ENCODE data around the gene RAPGEF1. TPM values are rescaled to one million over a fixed set of nuclear protein-coding genes. Genes with fewer than 3 reads are reported as not detected.

RAPGEF1 gene
- total and polyA plus RNA-seq, 9 of the 15 experiments (the other 6 are each of a cell fraction or from before 2014, with no cell fraction given), result 0.06 to 44.1 (median 19.9) TPM

DNA sequence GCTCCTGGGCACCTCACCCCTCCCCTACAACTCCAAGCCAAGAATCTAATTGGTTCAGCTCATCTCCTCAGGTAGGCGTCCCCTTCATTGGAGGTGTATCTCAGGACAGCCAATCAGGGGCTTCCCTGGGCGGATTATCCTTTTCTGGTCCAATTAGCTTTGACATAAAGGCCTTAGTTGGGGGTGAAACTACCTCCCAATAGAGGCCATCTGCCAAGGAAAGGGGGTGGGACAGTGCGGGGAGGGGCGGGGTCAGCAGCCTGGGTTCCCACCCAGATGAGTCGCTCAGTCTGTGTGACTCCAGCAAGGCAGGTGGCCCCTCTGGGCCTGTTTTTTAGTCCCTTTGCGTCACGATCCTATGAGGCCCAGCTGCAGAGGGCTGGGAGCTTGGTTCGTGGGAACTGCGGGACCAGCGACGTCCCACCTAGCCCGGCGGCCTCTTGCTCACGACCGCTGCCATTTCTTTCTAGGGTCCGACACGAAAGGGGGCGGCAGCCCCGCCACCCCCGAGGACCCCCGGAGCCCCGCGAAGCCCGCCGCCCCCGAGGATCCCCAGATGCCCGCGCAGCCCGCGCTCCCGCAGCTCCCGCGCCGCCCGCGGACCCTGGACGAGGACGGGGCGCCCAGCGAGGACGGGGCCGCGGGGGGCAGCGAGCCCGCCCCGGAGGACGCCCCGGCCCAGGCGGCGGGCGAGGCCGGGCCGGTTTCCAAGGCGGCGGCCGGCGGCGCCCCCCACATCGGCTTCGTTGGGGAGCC lies 185.6 kb downstream of the RAPGEF1 start:
- Histone ChIP-seq H3K4me3 (no peak overlapping the region), H3K27ac (ENCODE audit: extremely low read depth, low read depth, low read length) (no peak overlapping the region), H4K20me1 (replicated peaks; ENCODE audit: control insufficient read depth, insufficient read depth, low read length) (no peaks in the 10 kb centered on the region), H3K9ac (ENCODE audit: insufficient read depth in 1 of 2, low read depth in 2 of 2, low read length in 2 of 2) (no peak overlapping the region), H3K27me3 (ENCODE audit: control insufficient read depth in 2 of 2, insufficient read depth in 2 of 2, low read length in 2 of 2) (peaks cover 11% of the 10 kb centered on the region in 2 experiments; a peak in 3 of 5 replicates), H3K4me1 (replicated peaks in 1 of 2; ENCODE audit: control insufficient read depth in 2 of 2, insufficient read depth in 2 of 2, low read length in 2 of 2) (peaks cover 0 to 18% of the 10 kb centered on the region in 2 experiments; a peak in 2 of 5 replicates), H3K9me1 (ENCODE audit: control insufficient read depth, insufficient read depth, low read length) (no peaks in the 10 kb centered on the region), H3K79me2 (ENCODE audit: control insufficient read depth, insufficient read depth, low read length) (no peaks in the 10 kb centered on the region), H3K36me3 (ENCODE audit: control insufficient read depth, insufficient read depth, low read length) (no peaks in the 10 kb centered on the region), H2AFZ (ENCODE audit: low read depth, low read length) (no peak overlapping the region), H3K9me3 (replicated peaks; ENCODE audit: control insufficient read depth, insufficient read depth, low read depth, low read length) (no peaks in the 10 kb centered on the region), H3K4me2 (ENCODE audit: insufficient read depth, low read length) (no peak overlapping the region)
- intact Hi-C loops (cut with micrococcal nuclease) (no loop called here), in situ Hi-C loops (cut with MboI) (no loop called here)
- WGBS (ENCODE audit: insufficient coverage, low coverage, missing lambda C conversion rate), result 40% methylated on average over 6 of the region's 60 CpGs
- TF ChIP-seq HNRNPH1 (optimal IDR thresholded peaks at IDR 0.05; ENCODE audit: low read depth, low read length), result no peak
- no peak for TF ChIP-seq HIVEP1 (CRISPR knock-in tag; IDR thresholded peaks at IDR 0.05)
- no peak for TF ChIP-seq ERF (CRISPR knock-in tag; IDR thresholded peaks at IDR 0.05)
- TF ChIP-seq RAD21 (CRISPR knock-in tag; conservative IDR thresholded peaks at IDR 0.05 in 1 of 2, IDR thresholded peaks at IDR 0.05 in 1 of 2), result no peak
- no peak for TF ChIP-seq FOXM1 (IDR thresholded peaks at IDR 0.05; ENCODE audit: low read depth)
- TF ChIP-seq FOXM1 (CRISPR knock-in tag; IDR thresholded peaks at IDR 0.05; ENCODE audit: low read depth), result no peak
- TF ChIP-seq BMI1 (IDR thresholded peaks at IDR 0.05; ENCODE audit: low read length), result no peak
- TF ChIP-seq TFAM (CRISPR knock-in tag; conservative IDR thresholded peaks at IDR 0.05), result no peak
- ChIA-PET CTCF (ENCODE audit: low intra/inter-chr PET ratio) (no interaction called here), POLR2A (interaction anchor here (0.6 to 1.0 kb wide), 3 partner anchors 22 to 1394 kb away, joined by 3 read pairs; no protein-coding TSS in a partner anchor)
- BruUV-seq (replicated peaks), result no TSS peak
- no peak for ATAC-seq
- no peak for FAIRE-seq
- no peak for DNase-seq (ENCODE audit: extremely low read depth in 1 of 4, low spot score in 3 of 4)
